ENCODE data around the gene BCL11A.
A peak's percentile ranks its signal among the peaks of the same experiment; 100 is the strongest.

The BCL11A gene

GRCh38 chr2:60469536-60470317, 83.7 kb downstream of the BCL11A start:
- Histone ChIP-seq H3K4me3 (IDR thresholded peaks at IDR 0.05; ENCODE audit: insufficient read depth, low read depth, low read length) (no peak overlapping the region), H4K20me1 (ENCODE audit: insufficient read depth) (no peaks in the 10 kb centered on the region), H3K4me2 (no peak overlapping the region), H2AFZ (ENCODE audit: low read depth) (no peak overlapping the region), H3K79me2 (ENCODE audit: insufficient read depth, low read depth) (no peaks in the 10 kb centered on the region), H3K4me1 (ENCODE audit: low read depth, poor library complexity, severe bottlenecking) (peaks cover 16% of the 10 kb centered on the region), H3K27ac (no peak overlapping the region), H3K9ac (no peak overlapping the region), H3K27me3 (ENCODE audit: insufficient read depth, low read depth) (no peaks in the 10 kb centered on the region), H3K36me3 (ENCODE audit: insufficient read depth) (no peaks in the 10 kb centered on the region)
- TF ChIP-seq CTCF (conservative IDR thresholded peaks at IDR 0.05; ENCODE audit: low read depth, low read length), result no peak

- no peak for TF ChIP-seq CTCF (conservative IDR thresholded peaks at IDR 0.05; ENCODE audit: low read depth, low read length)
- Histone ChIP-seq H4K20me1 (ENCODE audit: insufficient read depth) (no peaks in the 10 kb centered on the region), H3K79me2 (ENCODE audit: insufficient read depth, low read depth) (no peaks in the 10 kb centered on the region), H3K9ac (no peak overlapping the region), H3K4me2 (peak overlapping the region; percentile 0; the same call in 1 of the 2 replicates), H3K27ac (no peak overlapping the region), H3K27me3 (ENCODE audit: insufficient read depth, low read depth) (no peaks in the 10 kb centered on the region), H3K36me3 (ENCODE audit: insufficient read depth) (no peaks in the 10 kb centered on the region), H3K4me1 (ENCODE audit: low read depth, poor library complexity, severe bottlenecking) (peaks cover 16% of the 10 kb centered on the region), H3K4me3 (IDR thresholded peaks at IDR 0.05; ENCODE audit: insufficient read depth, low read depth, low read length) (no peak overlapping the region), H2AFZ (ENCODE audit: low read depth) (no peak overlapping the region)
Measured at GRCh38 chr2:60468382-60469085, 84.9 kb downstream of the BCL11A start.

GRCh38 chr2:60466161-60466702, 87.2 kb downstream of the BCL11A start:
- Histone ChIP-seq H3K4me2 (no peak overlapping the region), H3K27ac (no peak overlapping the region), H2AFZ (ENCODE audit: low read depth) (no peak overlapping the region), H3K4me3 (IDR thresholded peaks at IDR 0.05; ENCODE audit: insufficient read depth, low read depth, low read length) (no peak overlapping the region), H4K20me1 (ENCODE audit: insufficient read depth) (no peaks in the 10 kb centered on the region), H3K4me1 (ENCODE audit: low read depth, poor library complexity, severe bottlenecking) (peaks cover 16% of the 10 kb centered on the region), H3K79me2 (ENCODE audit: insufficient read depth, low read depth) (no peaks in the 10 kb centered on the region), H3K36me3 (ENCODE audit: insufficient read depth) (no peaks in the 10 kb centered on the region), H3K9ac (no peak overlapping the region), H3K27me3 (ENCODE audit: insufficient read depth, low read depth) (no peaks in the 10 kb centered on the region)
- TF ChIP-seq CTCF (conservative IDR thresholded peaks at IDR 0.05; ENCODE audit: low read depth, low read length), result no peak

- Histone ChIP-seq H3K36me3 (ENCODE audit: insufficient read depth) (no peaks in the 10 kb centered on the region), H3K27me3 (ENCODE audit: insufficient read depth, low read depth) (no peaks in the 10 kb centered on the region), H3K4me2 (no peak overlapping the region), H3K9ac (no peak overlapping the region), H2AFZ (ENCODE audit: low read depth) (no peak overlapping the region), H3K4me3 (IDR thresholded peaks at IDR 0.05; ENCODE audit: insufficient read depth, low read depth, low read length) (no peak overlapping the region), H3K79me2 (ENCODE audit: insufficient read depth, low read depth) (no peaks in the 10 kb centered on the region), H3K27ac (no peak overlapping the region), H3K4me1 (ENCODE audit: low read depth, poor library complexity, severe bottlenecking) (peaks cover 16% of the 10 kb centered on the region), H4K20me1 (ENCODE audit: insufficient read depth) (no peaks in the 10 kb centered on the region)
- TF ChIP-seq CTCF (conservative IDR thresholded peaks at IDR 0.05; ENCODE audit: low read depth, low read length), result no peak
Measured at GRCh38 chr2:60465736-60466135, 87.7 kb downstream of the BCL11A start.

Data from KMS-11 (cell line).